ENCODE data around the gene PROSER3.
"Not testable (repeated sequence)": the region's sequence is repeated elsewhere in the genome, so short reads cannot be mapped to it uniquely, and the experiment has no call there.

PROSER3 gene

DNA sequence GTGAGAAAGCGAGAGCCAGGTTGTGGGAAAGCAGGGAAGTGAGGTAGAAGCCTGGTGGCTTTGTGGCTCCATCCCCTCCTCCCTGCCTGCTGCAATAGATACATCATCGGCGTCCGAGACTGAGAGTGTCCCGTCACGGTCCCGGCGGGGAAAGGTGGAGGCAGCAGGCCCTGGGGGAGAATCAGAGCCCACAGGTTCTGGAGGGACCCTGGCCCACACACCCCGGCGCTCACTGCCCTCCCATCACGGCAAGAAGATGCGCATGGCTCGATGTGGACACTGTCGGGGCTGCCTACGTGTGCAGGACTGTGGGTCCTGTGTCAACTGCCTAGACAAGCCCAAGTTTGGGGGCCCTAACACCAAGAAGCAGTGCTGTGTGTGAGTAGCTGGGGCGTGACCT is 35.1 kb upstream of the PROSER3 start:
- peaks cover 50 to 71% of the 10 kb centered on the region in 2 donors for H3K36me3 ChIP-seq (ENCODE audit: control insufficient read depth in 1 of 2, insufficient read depth in 2 of 2, low read length in 2 of 2)
- H3K9ac ChIP-seq (ENCODE audit: low read depth in 1 of 2, low read length in 2 of 2): no peak overlapping the region
- peaks cover 9 to 13% of the 10 kb centered on the region in 2 donors for H3K4me1 ChIP-seq (ENCODE audit: control insufficient read depth in 1 of 2, insufficient read depth in 2 of 2, low read length in 2 of 2)

DNA sequence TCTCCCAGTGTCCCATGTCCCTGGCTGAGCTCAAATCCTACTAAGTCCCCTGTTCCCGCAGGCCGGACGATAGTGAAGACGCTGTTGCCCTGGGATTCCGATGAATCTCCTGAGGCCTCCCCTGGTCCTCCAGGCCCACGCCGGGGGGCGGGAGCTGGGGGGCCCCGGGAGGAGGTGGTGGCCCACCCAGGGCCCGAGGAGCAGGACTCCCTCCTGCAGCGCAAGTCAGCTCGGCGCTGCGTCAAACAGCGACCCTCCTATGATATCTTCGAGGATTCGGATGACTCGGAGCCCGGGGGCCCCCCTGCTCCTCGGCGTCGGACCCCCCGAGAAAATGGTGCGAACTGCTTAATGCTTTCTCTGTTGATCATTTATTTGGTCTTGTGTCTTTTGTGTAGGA is 34.3 kb upstream of the PROSER3 start:
- Histone ChIP-seq H3K9ac (ENCODE audit: low read depth in 1 of 2, low read length in 2 of 2) (no peak overlapping the region), H3K36me3 (ENCODE audit: control insufficient read depth in 1 of 2, insufficient read depth in 2 of 2, low read length in 2 of 2) (peaks cover 58 to 79% of the 10 kb centered on the region in 2 donors), H3K27me3 (ENCODE audit: control insufficient read depth in 1 of 2, insufficient read depth in 2 of 2, low read length in 2 of 2) (no peaks in the 10 kb centered on the region)

More for the DNA sequence above, 35.1 kb upstream of the PROSER3 start:
- Histone ChIP-seq H3K4me3 (ENCODE audit: low read depth in 1 of 2, low read length in 2 of 2) (no peak overlapping the region), H3K27me3 (ENCODE audit: control insufficient read depth in 1 of 2, insufficient read depth in 2 of 2, low read length in 2 of 2) (no peaks in the 10 kb centered on the region), H3K27ac (ENCODE audit: low read depth, low read length) (no peak overlapping the region), H3K9me3 (ENCODE audit: control insufficient read depth in 1 of 2, low read length in 2 of 2) (no peaks in the 10 kb centered on the region)

DNA sequence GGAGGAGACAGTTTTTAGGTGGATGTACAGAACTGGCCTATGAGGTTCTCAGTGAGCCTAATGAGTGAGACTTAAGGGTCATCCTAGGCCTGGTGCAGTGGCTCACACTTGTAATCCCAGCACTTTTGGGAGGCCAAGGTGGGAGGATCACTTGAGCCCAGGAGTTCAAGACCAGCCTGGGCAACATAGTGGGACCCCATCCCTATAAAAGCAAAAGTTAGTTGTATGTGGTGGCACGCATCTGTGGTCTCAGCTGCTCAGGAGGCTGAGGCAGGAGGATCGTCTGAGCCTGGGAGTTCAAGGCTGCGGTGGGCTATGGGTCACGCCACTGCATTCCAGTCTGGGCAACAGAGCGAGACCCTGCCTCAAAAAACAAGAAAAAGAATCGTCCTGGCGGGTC is 33.8 kb upstream of the PROSER3 start:
- not testable (repeated sequence) for H3K27ac ChIP-seq (ENCODE audit: low read depth, low read length); H3K27me3 ChIP-seq (ENCODE audit: control insufficient read depth in 1 of 2, insufficient read depth in 2 of 2, low read length in 2 of 2); H3K9me3 ChIP-seq (ENCODE audit: control insufficient read depth in 1 of 2, low read length in 2 of 2); H3K9ac ChIP-seq (ENCODE audit: low read depth in 1 of 2, low read length in 2 of 2); H3K4me3 ChIP-seq (ENCODE audit: low read depth in 1 of 2, low read length in 2 of 2); H3K4me1 ChIP-seq (ENCODE audit: control insufficient read depth in 1 of 2, insufficient read depth in 2 of 2, low read length in 2 of 2)
- H3K36me3 ChIP-seq (ENCODE audit: control insufficient read depth in 1 of 2, insufficient read depth in 2 of 2, low read length in 2 of 2): peaks cover 62 to 83% of the 10 kb centered on the region in 2 donors

More for the DNA sequence above, 34.3 kb upstream of the PROSER3 start:
- H3K4me1 ChIP-seq (ENCODE audit: control insufficient read depth in 1 of 2, insufficient read depth in 2 of 2, low read length in 2 of 2): peaks cover 9 to 10% of the 10 kb centered on the region in 2 donors
- H3K27ac ChIP-seq (ENCODE audit: low read depth, low read length): no peak overlapping the region
- no peaks in the 10 kb centered on the region for H3K9me3 ChIP-seq (ENCODE audit: control insufficient read depth in 1 of 2, low read length in 2 of 2)
- H3K4me3 ChIP-seq (ENCODE audit: low read depth in 1 of 2, low read length in 2 of 2): no peak overlapping the region

DNA sequence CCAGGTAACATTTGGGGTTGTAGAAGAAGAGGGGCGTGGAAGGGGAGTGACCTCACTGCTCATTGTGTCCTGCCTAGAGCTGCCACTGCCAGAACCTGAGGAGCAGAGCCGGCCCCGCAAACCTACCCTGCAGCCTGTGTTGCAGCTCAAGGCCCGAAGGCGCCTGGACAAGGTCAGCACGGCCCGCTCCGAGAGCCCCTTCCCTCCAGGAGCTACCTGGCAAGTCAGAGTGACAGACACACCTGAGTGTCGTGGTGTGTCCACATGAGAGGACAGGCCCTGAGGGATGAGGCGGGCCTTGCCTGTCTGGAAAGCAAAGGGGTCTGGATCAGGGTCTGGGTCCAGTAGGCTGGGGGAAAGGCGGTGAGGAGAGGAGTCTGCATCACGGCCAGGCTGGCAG is 33.4 kb upstream of the PROSER3 start:
- Histone ChIP-seq H3K27me3 (ENCODE audit: control insufficient read depth in 1 of 2, insufficient read depth in 2 of 2, low read length in 2 of 2) (no peaks in the 10 kb centered on the region), H3K36me3 (ENCODE audit: control insufficient read depth in 1 of 2, insufficient read depth in 2 of 2, low read length in 2 of 2) (peaks cover 67 to 88% of the 10 kb centered on the region in 2 donors), H3K4me1 (ENCODE audit: control insufficient read depth in 1 of 2, insufficient read depth in 2 of 2, low read length in 2 of 2) (peaks cover under 1 to 1% of the 10 kb centered on the region in 2 donors), H3K9me3 (ENCODE audit: control insufficient read depth in 1 of 2, low read length in 2 of 2) (no peaks in the 10 kb centered on the region), H3K4me3 (ENCODE audit: low read depth in 1 of 2, low read length in 2 of 2) (no peak overlapping the region), H3K9ac (ENCODE audit: low read depth in 1 of 2, low read length in 2 of 2) (no peak overlapping the region), H3K27ac (ENCODE audit: low read depth, low read length) (no peak overlapping the region)

DNA sequence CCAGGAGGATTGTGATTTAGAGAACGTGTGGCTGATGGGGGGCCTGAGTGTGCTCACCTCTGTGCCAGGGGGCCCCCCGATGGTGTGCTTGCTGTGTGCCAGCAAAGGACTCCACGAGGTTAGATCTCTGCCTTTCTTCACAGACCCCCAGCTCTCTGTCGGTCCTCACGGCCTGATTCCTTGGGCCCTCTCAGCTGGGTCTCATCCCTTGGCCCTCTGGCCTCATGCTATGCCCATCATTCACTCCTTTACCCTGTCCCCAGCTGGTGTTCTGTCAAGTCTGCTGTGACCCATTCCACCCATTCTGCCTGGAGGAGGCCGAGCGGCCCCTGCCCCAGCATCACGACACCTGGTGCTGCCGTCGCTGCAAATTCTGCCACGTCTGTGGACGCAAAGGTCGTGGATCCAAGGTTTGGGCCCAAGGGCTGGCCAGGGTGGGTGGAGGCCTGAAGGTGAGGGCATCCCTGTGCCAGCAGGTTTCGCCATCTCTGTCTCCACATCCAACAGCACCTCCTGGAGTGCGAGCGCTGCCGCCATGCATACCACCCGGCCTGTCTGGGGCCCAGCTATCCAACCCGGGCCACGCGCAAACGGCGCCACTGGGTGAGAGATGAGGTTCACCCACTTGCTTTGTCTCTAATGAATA is 32.6 kb upstream of the PROSER3 start:
- Histone ChIP-seq H3K27me3 (ENCODE audit: control insufficient read depth in 1 of 2, insufficient read depth in 2 of 2, low read length in 2 of 2) (no peaks in the 10 kb centered on the region), H3K4me1 (ENCODE audit: control insufficient read depth in 1 of 2, insufficient read depth in 2 of 2, low read length in 2 of 2) (no peaks in the 10 kb centered on the region), H3K4me3 (ENCODE audit: low read depth in 1 of 2, low read length in 2 of 2) (no peak overlapping the region), H3K36me3 (ENCODE audit: control insufficient read depth in 1 of 2, insufficient read depth in 2 of 2, low read length in 2 of 2) (peaks cover 73 to 92% of the 10 kb centered on the region in 2 donors), H3K27ac (ENCODE audit: low read depth, low read length) (no peak overlapping the region), H3K9me3 (ENCODE audit: control insufficient read depth in 1 of 2, low read length in 2 of 2) (no peaks in the 10 kb centered on the region), H3K9ac (ENCODE audit: low read depth in 1 of 2, low read length in 2 of 2) (no peak overlapping the region)

DNA sequence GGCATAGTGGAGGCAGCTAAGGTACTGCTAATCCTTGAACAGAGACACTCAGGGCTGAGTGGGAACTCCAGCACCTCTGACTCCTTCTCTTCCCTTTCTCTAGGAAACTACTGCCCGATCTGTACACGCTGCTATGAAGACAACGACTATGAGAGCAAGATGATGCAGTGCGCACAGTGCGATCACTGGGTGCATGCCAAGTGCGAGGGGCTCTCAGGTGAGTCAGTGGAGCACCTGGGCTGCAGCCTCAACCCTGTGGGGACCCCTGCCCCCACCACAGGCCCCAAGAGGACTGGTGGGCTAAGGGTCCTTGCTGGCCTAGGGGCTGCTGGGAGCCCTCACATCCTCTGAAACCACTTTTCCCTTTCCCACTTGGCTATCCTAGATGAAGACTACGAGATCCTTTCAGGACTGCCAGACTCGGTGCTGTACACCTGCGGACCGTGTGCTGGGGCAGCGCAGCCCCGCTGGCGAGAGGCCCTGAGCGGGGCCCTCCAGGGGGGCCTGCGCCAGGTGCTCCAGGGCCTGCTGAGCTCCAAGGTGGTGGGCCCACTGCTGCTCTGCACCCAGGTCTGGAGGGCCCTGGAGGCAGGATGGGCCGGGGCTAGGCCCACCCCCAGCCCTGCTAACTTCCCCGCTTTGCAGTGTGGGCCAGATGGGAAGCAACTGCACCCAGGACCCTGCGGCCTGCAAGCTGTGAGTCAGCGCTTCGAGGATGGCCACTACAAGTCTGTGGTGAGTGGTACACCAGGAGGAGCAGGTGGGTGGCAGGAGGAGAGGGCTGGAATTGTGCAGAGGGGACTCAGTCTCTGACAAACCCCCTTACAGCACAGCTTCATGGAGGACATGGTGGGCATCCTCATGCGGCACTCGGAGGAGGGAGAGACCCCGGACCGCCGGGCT is 30.7 kb upstream of the PROSER3 start:
- Histone ChIP-seq H3K27me3 (ENCODE audit: control insufficient read depth in 1 of 2, insufficient read depth in 2 of 2, low read length in 2 of 2) (no peaks in the 10 kb centered on the region), H3K9ac (ENCODE audit: low read depth in 1 of 2, low read length in 2 of 2) (no peak overlapping the region), H3K4me1 (ENCODE audit: control insufficient read depth in 1 of 2, insufficient read depth in 2 of 2, low read length in 2 of 2) (no peaks in the 10 kb centered on the region), H3K4me3 (ENCODE audit: low read depth in 1 of 2, low read length in 2 of 2) (no peak overlapping the region), H3K27ac (ENCODE audit: low read depth, low read length) (no peak overlapping the region), H3K9me3 (ENCODE audit: control insufficient read depth in 1 of 2, low read length in 2 of 2) (no peaks in the 10 kb centered on the region), H3K36me3 (ENCODE audit: control insufficient read depth in 1 of 2, insufficient read depth in 2 of 2, low read length in 2 of 2) (peaks cover 81 to 99% of the 10 kb centered on the region in 2 donors)

DNA sequence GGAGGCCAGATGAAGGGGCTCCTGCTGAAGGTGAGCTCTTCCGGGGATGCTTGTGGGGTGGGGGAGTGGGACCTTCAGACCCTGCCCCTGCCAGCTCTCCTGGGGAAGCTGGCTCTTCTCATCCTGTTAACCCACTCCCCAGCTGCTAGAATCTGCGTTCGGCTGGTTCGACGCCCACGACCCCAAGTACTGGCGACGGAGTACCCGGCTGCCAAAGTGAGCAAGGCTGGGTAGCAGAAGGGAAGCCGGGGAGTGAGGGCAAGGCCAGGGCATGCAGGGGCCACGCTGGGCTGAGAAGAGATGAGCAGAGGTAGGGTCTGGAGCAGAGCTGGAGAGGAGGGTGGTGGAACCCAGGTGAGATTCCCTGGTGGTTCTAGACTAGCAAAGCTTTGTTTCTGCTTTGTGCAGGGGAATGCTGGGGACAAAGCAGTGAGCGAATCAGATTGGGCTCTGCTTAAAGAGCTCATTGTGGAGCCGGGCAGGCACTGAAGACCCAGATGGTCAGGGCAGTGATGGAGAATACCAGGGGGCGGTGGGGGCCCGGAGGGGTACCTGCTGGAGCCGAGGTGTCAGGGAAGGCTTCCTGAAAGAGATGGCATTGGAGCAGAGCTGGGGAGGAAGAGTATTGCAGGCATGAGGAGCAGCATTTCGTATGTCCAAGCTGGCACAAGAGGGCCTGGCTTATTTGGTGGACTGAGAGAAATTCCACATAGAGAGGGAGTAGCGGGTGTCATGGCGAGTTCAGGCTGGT is 29.8 kb upstream of the PROSER3 start:
- no peak overlapping the region for H3K9ac ChIP-seq (ENCODE audit: low read depth in 1 of 2, low read length in 2 of 2)
- no peaks in the 10 kb centered on the region for H3K4me1 ChIP-seq (ENCODE audit: control insufficient read depth in 1 of 2, insufficient read depth in 2 of 2, low read length in 2 of 2)
- H3K4me3 ChIP-seq (ENCODE audit: low read depth in 1 of 2, low read length in 2 of 2): no peak overlapping the region
- H3K36me3 ChIP-seq (ENCODE audit: control insufficient read depth in 1 of 2, insufficient read depth in 2 of 2, low read length in 2 of 2): peaks cover 74 to 94% of the 10 kb centered on the region in 2 donors
- no peaks in the 10 kb centered on the region for H3K27me3 ChIP-seq (ENCODE audit: control insufficient read depth in 1 of 2, insufficient read depth in 2 of 2, low read length in 2 of 2)
- no peak overlapping the region for H3K27ac ChIP-seq (ENCODE audit: low read depth, low read length)
- H3K9me3 ChIP-seq (ENCODE audit: control insufficient read depth in 1 of 2, low read length in 2 of 2): no peaks in the 10 kb centered on the region

DNA sequence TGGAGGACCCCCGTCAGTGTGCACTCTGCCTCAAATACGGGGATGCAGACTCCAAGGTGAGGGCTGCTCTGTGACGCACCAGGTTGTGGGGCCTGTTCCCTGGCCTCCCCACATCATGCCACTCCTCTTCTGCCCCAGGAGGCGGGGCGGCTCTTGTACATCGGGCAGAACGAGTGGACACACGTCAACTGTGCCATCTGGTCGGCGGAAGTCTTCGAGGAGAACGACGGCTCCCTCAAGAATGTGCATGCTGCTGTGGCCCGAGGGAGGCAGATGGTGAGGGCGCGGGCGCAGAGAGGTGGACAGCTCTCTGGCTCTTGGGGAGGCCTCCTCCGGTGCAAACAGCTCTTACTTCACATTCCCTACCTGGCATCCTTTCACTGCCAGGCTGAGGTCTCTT is 29.0 kb upstream of the PROSER3 start:
- Histone ChIP-seq H3K27ac (ENCODE audit: low read depth, low read length) (no peak overlapping the region), H3K4me1 (ENCODE audit: control insufficient read depth in 1 of 2, insufficient read depth in 2 of 2, low read length in 2 of 2) (no peaks in the 10 kb centered on the region), H3K9ac (ENCODE audit: low read depth in 1 of 2, low read length in 2 of 2) (no peak overlapping the region), H3K4me3 (ENCODE audit: low read depth in 1 of 2, low read length in 2 of 2) (no peak overlapping the region), H3K9me3 (ENCODE audit: control insufficient read depth in 1 of 2, low read length in 2 of 2) (no peaks in the 10 kb centered on the region), H3K36me3 (ENCODE audit: control insufficient read depth in 1 of 2, insufficient read depth in 2 of 2, low read length in 2 of 2) (peaks cover 67 to 93% of the 10 kb centered on the region in 2 donors), H3K27me3 (ENCODE audit: control insufficient read depth in 1 of 2, insufficient read depth in 2 of 2, low read length in 2 of 2) (no peaks in the 10 kb centered on the region)

DNA sequence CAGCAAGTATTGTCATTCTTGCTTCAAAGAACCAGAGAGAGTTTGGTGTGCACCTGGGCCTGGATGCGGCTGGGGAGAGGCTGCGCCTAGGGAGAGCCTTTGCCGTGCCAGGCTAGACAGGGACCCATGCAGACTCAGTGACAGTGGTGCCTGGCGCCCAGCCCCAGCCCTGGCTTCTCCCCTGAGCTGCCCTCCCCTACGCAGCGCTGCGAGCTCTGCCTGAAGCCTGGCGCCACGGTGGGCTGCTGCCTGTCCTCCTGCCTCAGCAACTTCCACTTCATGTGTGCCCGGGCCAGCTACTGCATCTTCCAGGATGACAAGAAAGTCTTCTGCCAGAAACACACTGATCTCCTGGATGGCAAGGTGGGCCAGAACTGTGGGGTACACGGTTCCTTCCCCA is 28.2 kb upstream of the PROSER3 start:
- H3K27ac ChIP-seq (ENCODE audit: low read depth, low read length): no peak overlapping the region
- no peak overlapping the region for H3K4me3 ChIP-seq (ENCODE audit: low read depth in 1 of 2, low read length in 2 of 2)
- no peaks in the 10 kb centered on the region for H3K4me1 ChIP-seq (ENCODE audit: control insufficient read depth in 1 of 2, insufficient read depth in 2 of 2, low read length in 2 of 2)
- H3K27me3 ChIP-seq (ENCODE audit: control insufficient read depth in 1 of 2, insufficient read depth in 2 of 2, low read length in 2 of 2): no peaks in the 10 kb centered on the region
- H3K9me3 ChIP-seq (ENCODE audit: control insufficient read depth in 1 of 2, low read length in 2 of 2): no peaks in the 10 kb centered on the region
- peaks cover 65 to 93% of the 10 kb centered on the region in 2 donors for H3K36me3 ChIP-seq (ENCODE audit: control insufficient read depth in 1 of 2, insufficient read depth in 2 of 2, low read length in 2 of 2)
- no peak overlapping the region for H3K9ac ChIP-seq (ENCODE audit: low read depth in 1 of 2, low read length in 2 of 2)

DNA sequence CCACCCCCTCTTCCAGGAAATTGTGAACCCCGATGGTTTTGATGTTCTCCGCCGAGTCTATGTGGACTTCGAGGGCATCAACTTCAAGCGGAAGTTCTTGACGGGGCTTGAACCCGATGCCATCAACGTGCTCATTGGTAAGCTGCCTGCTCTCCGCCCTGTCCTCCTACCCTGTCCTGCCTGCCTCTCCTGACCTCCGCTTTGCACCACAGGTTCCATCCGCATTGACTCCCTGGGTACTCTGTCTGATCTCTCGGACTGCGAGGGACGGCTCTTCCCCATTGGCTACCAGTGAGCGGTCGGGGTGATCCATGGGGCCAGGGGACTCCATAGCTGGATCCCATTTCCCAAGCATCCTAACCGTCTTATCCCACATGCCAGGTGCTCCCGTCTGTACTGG is 27.6 kb upstream of the PROSER3 start:
- H3K9me3 ChIP-seq (ENCODE audit: control insufficient read depth in 1 of 2, low read length in 2 of 2): no peaks in the 10 kb centered on the region
- no peak overlapping the region for H3K9ac ChIP-seq (ENCODE audit: low read depth in 1 of 2, low read length in 2 of 2)
- H3K27me3 ChIP-seq (ENCODE audit: control insufficient read depth in 1 of 2, insufficient read depth in 2 of 2, low read length in 2 of 2): no peaks in the 10 kb centered on the region
- H3K4me3 ChIP-seq (ENCODE audit: low read depth in 1 of 2, low read length in 2 of 2): no peak overlapping the region
- no peaks in the 10 kb centered on the region for H3K4me1 ChIP-seq (ENCODE audit: control insufficient read depth in 1 of 2, insufficient read depth in 2 of 2, low read length in 2 of 2)
- H3K36me3 ChIP-seq (ENCODE audit: control insufficient read depth in 1 of 2, insufficient read depth in 2 of 2, low read length in 2 of 2): peaks cover 66 to 91% of the 10 kb centered on the region in 2 donors
- no peak overlapping the region for H3K27ac ChIP-seq (ENCODE audit: low read depth, low read length)
